Skeletal muscle tissue (tissue), 4 donors: Measurements from ENCODE around the gene PTPRM. TPM values are rescaled to one million over a fixed set of nuclear protein-coding genes. Genes with fewer than 3 reads are reported as not detected.

ENCODE experiments used
- H3K27ac ChIP-seq: one replicate; pipeline ENCODE4 v1.7.0; 2013; ENCODE audit warnings: mild to moderate bottlenecking, low read depth, low read length, inconsistent platforms
- H3K27me3 ChIP-seq, 3 donors: one replicate each; pipeline ENCODE4 v1.7.0; 2013; ENCODE audit warnings: low read length in 3 of 3; ENCODE audit not compliant: control insufficient read depth in 3 of 3, insufficient read depth in 3 of 3
- H3K36me3 ChIP-seq, 3 donors: one replicate each; pipeline ENCODE4 v1.7.0; 2013; ENCODE audit warnings: low read length in 3 of 3; ENCODE audit not compliant: control insufficient read depth in 3 of 3, insufficient read depth in 3 of 3
- H3K4me1 ChIP-seq, 3 donors: one replicate each; pipeline ENCODE4 v1.7.0; 2013; ENCODE audit warnings: low read length in 3 of 3, mild to moderate bottlenecking in 3 of 3; ENCODE audit not compliant: control insufficient read depth in 3 of 3, insufficient read depth in 3 of 3
- H3K4me3 ChIP-seq, 3 donors: one replicate each; pipeline ENCODE4 v1.7.0; 2013; ENCODE audit warnings: low read length in 3 of 3
- H3K9ac ChIP-seq, 3 donors: one replicate each; pipeline ENCODE4 v1.7.0; 2013; ENCODE audit warnings: low read length in 3 of 3, mild to moderate bottlenecking in 3 of 3, moderate library complexity in 2 of 3, low read depth in 1 of 3
- H3K9me3 ChIP-seq, 3 donors: one replicate each; pipeline ENCODE4 v1.7.0; 2013; ENCODE audit warnings: low read length in 3 of 3; ENCODE audit not compliant: control insufficient read depth in 3 of 3
- total RNA-seq: library from RNA; depleted of rRNA; stranded (reverse); fragments of >200 nt; gene quantifications from one replicate; pipeline ENCODE4 v1.2.3, GENCODE V29; 2014
- donor health status: Osteomylitis.

Gene PTPRM
- total RNA-seq, 1 donor from 2014 or later = 68.9 TPM

DNA sequence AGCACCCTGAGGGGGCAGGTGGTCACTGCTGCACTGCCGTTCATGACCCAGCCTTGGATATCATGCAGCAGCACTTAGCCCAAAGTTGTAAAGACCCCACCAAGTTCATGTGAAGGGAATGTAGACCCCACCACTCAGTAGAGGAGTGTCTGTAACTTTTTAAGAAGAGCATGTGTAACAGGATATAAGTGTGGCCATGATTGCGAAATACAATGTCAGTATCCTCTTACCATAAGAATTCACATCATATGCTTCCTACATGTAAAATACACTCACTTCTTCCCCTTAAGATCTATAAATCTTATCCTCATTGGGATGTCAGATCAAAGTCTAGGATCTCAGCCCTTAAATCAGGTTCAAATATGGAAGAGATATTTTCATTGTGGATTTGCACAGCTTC is 276.9 kb downstream of the PTPRM start:
- H3K4me1 ChIP-seq = peaks cover 9 to 16% (median 15%) of the 10 kb centered on the region in 3 donors

DNA sequence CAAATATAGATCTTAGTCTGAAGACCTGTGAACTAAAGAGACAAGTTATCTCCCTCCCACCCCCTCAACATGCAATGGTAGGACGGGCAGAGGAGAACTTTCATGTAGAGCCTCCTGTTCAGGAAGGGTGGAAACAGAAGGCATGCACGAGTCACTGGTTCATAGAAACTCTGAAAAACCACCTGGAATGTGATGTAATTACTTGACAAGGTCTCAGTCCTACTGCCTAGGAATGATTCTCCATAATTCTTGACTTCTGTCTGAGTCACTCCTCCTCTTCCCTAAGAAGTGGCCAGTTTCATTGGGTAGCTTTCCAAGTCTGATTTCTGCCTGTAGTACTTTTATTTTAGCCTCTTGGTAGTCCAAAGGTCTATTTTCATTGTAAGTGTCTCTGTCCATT is 277.3 kb downstream of the PTPRM start:
- Histone ChIP-seq H3K36me3 (no peaks in the 10 kb centered on the region), H3K27ac (no peak overlapping the region), H3K9me3 (peaks cover 0 to 9% (median 2%) of the 10 kb centered on the region in 3 donors), H3K4me3 (no peak overlapping the region), H3K9ac (no peak overlapping the region), H3K4me1 (peaks cover 9 to 14% (median 11%) of the 10 kb centered on the region in 3 donors), H3K27me3 (no peaks in the 10 kb centered on the region)

More for the DNA sequence above, 276.9 kb downstream of the PTPRM start:
- H3K9ac ChIP-seq = no peak overlapping the region
- H3K27me3 ChIP-seq = no peaks in the 10 kb centered on the region
- no peak overlapping the region for H3K27ac ChIP-seq
- peaks cover 0 to 9% (median 2%) of the 10 kb centered on the region in 3 donors for H3K9me3 ChIP-seq
- no peaks in the 10 kb centered on the region for H3K36me3 ChIP-seq
- peak overlapping the region in 1 of 3 donors; percentile 6 for H3K4me3 ChIP-seq

DNA sequence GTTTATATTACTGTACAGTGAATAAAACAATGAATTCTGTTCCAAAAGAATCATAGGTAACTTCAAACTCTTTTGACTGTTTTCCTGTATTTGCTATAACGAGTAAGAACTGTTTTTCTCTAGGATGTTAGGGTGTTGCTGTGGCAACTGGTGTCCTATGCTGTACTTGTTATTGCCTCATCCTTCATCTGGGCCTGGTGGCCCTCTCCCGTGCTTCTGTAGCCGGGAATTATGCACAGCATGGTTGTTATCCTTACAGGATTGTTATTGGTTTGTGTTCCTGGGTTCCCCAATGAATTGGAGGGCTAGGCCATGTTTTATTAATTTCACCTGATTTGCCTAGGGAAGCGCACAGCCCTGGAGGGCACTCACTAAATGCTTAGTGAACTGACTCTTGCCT is 279.2 kb downstream of the PTPRM start:
- Histone ChIP-seq H3K27ac (no peak overlapping the region), H3K9ac (no peak overlapping the region), H3K4me1 (no peaks in the 10 kb centered on the region), H3K9me3 (peaks cover 0 to 9% (median 2%) of the 10 kb centered on the region in 3 donors), H3K27me3 (no peaks in the 10 kb centered on the region), H3K4me3 (no peak overlapping the region), H3K36me3 (no peaks in the 10 kb centered on the region)

DNA sequence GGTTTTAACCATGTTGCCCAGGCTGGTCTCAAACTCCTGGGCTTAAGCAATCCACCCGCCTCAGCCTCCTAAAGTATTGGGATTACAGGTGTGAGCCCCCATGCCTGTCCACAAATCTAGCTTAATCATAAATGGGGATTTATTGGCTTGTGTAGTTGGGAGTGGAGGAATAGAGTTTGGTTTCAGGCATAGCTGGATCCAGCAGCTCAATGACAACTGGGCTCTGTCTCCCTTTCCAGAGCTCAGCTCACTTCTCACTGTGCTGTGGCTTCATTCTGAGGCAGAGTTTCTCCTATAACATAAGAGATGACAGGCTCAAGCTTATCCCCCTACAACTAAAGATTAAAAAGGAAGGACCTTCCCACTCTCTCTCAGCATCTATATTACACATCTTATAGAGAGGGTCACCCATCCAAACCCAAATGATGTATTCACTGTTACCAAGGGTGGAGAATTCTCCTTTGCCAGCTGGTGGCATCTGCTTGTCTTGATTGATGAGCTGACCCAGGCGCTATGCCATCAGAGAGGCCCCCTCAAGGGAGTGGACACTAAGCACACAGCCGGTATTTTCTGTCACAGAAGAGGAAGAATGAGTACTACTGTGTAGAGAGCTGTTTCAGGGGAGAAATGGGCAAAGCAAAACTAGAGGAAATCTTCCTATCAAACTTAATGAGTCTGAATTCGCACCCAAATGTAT is 280.4 kb downstream of the PTPRM start:
- no peak overlapping the region for H3K27ac ChIP-seq
- no peak overlapping the region for H3K4me3 ChIP-seq
- H3K4me1 ChIP-seq = no peaks in the 10 kb centered on the region
- H3K36me3 ChIP-seq = no peaks in the 10 kb centered on the region
- H3K27me3 ChIP-seq = no peaks in the 10 kb centered on the region
- H3K9ac ChIP-seq = no peak overlapping the region
- H3K9me3 ChIP-seq = peaks cover 0 to 9% (median 2%) of the 10 kb centered on the region in 3 donors

DNA sequence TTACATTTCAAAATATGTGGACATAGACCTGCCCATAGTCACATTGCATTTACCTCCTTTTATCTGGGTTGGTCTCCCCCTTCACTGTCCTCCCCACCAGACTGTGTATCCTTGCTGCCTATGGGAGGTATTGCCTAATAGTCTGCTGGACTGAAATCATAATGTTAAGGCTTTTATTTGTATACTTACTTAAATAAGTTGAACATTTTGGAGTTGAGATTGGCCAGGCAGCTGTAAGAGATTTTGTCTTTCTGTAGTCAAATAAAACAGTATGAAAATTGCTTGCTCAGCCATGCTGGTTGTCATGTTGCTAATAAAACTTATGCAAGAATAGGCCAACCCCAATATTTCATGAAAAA is 280.9 kb downstream of the PTPRM start:
- no peaks in the 10 kb centered on the region for H3K4me1 ChIP-seq
- H3K9ac ChIP-seq = no peak overlapping the region
- H3K27ac ChIP-seq = no peak overlapping the region
- H3K27me3 ChIP-seq = no peaks in the 10 kb centered on the region
- no peaks in the 10 kb centered on the region for H3K36me3 ChIP-seq
- peaks cover 0 to 9% (median 2%) of the 10 kb centered on the region in 3 donors for H3K9me3 ChIP-seq
- H3K4me3 ChIP-seq = no peak overlapping the region

DNA sequence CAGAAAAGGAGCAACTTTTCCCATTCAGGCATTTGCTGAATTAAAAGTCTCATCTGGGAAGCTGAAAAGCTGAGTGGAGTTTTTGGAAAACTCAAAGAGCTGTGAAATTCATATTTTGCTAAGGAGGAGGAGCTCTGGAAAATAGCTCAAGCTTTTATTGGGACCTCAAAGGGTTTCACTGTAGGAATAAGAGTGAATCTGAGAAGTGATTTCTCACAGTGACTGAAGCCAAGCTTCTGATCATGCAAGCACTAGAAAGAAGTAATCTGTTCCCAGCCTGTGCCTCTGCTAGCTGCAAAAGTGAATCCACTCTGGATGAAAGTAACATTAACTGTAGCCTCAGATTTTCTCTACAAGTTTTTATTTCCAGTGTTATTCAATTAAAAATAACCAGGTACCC is 283.3 kb downstream of the PTPRM start:
- Histone ChIP-seq H3K27ac (no peak overlapping the region), H3K27me3 (no peaks in the 10 kb centered on the region), H3K36me3 (no peaks in the 10 kb centered on the region), H3K4me1 (peaks cover 8 to 10% (median 10%) of the 10 kb centered on the region in 3 donors), H3K4me3 (no peak overlapping the region), H3K9me3 (no peaks in the 10 kb centered on the region), H3K9ac (no peak overlapping the region)

DNA sequence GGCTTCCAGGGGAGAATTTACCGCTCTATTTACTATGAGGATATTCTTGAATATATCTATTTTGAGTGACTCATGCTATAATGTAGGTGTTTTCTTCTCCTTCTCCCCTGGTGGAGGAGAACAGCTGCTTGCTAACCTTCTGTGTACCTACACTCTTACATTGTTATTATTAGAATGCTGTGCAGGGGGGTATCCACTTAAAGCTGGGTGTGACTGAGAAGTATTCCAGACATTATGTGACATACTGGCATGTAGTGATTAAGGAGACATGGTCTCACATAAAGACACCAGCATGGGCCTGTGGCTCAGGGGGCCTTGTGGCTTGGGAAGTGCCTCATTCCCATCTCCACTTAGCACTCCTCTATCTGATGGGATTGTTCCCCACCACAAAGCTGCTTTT is 287.9 kb downstream of the PTPRM start:
- Histone ChIP-seq H3K36me3 (no peaks in the 10 kb centered on the region), H3K9me3 (no peaks in the 10 kb centered on the region), H3K27ac (no peak overlapping the region), H3K4me1 (peaks cover 13 to 17% (median 16%) of the 10 kb centered on the region in 3 donors), H3K27me3 (no peaks in the 10 kb centered on the region), H3K9ac (no peak overlapping the region), H3K4me3 (no peak overlapping the region)

DNA sequence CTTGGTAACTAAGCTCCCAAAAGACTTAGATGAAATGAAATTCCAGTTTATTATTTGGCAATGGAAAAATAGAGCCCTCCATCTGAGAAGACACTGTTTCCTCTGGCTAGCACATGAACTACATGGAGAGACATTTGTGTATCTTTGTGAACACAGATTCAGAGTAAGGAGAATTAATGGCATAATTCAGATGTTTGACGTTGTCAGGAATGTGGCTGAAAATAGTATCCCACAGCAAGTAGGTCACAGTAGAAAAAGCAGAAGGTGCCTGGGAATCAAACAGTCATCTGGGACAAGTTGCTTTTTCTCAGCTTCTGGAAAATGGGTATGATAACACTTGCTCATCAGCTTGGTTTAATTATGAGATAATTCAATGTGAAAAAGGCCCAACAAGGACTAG is 288.6 kb downstream of the PTPRM start:
- Histone ChIP-seq H3K4me3 (no peak overlapping the region), H3K4me1 (peaks cover 13 to 17% (median 16%) of the 10 kb centered on the region in 3 donors), H3K9me3 (no peaks in the 10 kb centered on the region), H3K27ac (no peak overlapping the region), H3K36me3 (no peaks in the 10 kb centered on the region), H3K9ac (no peak overlapping the region), H3K27me3 (no peaks in the 10 kb centered on the region)

DNA sequence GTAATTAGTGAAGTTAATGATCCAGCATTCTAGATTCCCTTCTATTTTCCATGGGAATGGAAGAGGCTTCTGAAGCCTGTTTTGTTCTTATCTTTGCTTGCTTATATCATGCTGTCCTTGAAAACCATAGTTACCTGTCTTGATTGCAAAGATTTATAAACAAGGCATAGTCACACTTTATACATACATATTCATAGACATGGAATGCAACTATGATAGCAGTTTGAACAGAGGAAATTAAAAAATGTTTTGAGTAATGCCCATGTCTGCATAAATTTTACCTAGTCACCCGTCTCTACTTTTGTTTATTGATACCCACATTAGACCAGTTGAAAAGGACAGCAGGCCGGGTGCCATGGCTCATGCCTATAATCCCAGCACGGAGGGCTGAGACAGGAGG is 289.0 kb downstream of the PTPRM start:
- Histone ChIP-seq H3K27ac (no peak overlapping the region), H3K27me3 (no peaks in the 10 kb centered on the region), H3K4me1 (peaks cover 13 to 17% (median 16%) of the 10 kb centered on the region in 3 donors), H3K9ac (no peak overlapping the region), H3K4me3 (no peak overlapping the region), H3K9me3 (no peaks in the 10 kb centered on the region), H3K36me3 (no peaks in the 10 kb centered on the region)

DNA sequence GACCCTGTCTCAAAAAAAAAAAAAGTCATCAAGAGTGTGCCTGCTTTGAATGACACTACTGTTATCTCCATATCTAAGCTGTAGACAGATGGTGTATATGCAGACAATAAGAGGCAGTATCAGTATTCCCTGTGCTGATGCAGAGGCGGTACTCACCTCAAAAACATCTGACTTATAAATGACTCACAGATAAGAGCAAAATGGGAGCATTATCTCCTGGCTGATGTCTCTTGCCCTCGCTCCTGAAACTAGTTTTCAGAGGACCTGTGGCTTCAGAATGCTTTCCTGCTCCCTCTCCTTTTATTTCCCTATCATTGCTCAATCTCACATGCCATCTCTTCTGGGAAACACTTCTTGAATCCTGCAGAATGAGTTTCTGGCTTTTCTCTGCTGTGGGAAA is 289.6 kb downstream of the PTPRM start:
- Histone ChIP-seq H3K27ac (no peak overlapping the region), H3K27me3 (no peaks in the 10 kb centered on the region), H3K9me3 (no peaks in the 10 kb centered on the region), H3K4me3 (no peak overlapping the region), H3K9ac (no peak overlapping the region), H3K36me3 (no peaks in the 10 kb centered on the region), H3K4me1 (peaks cover 13 to 17% (median 16%) of the 10 kb centered on the region in 3 donors)
